ENCODE data around the gene MLLT3.

The MLLT3 gene

GRCh38 chr9:20319641-20320337 is 302.5 kb downstream of the MLLT3 start:
- TF ChIP-seq CTCF (IDR thresholded peaks at IDR 0.05; ENCODE audit: low read depth, low read length), result no peak
- H3K4me3 ChIP-seq (ENCODE audit: low read depth, low read length), result no peak overlapping the region
- no peaks in the 10 kb centered on the region for H3K9me3 ChIP-seq (ENCODE audit: severe bottlenecking)
- H3K27ac ChIP-seq, result no peak overlapping the region
- no peak for DNase-seq
- H3K27me3 ChIP-seq (ENCODE audit: insufficient read depth, low read depth, severe bottlenecking), result no peaks in the 10 kb centered on the region
- H3K36me3 ChIP-seq, result no peaks in the 10 kb centered on the region

GRCh38 chr9:20319241-20319640 is 303.1 kb downstream of the MLLT3 start:
- Histone ChIP-seq H3K9me3 (ENCODE audit: severe bottlenecking) (no peaks in the 10 kb centered on the region), H3K36me3 (no peaks in the 10 kb centered on the region), H3K27ac (no peak overlapping the region), H3K27me3 (ENCODE audit: insufficient read depth, low read depth, severe bottlenecking) (no peaks in the 10 kb centered on the region), H3K4me3 (ENCODE audit: low read depth, low read length) (no peak overlapping the region)
- DNase-seq, result no peak
- no peak for TF ChIP-seq CTCF (IDR thresholded peaks at IDR 0.05; ENCODE audit: low read depth, low read length)

- TF ChIP-seq CTCF (IDR thresholded peaks at IDR 0.05; ENCODE audit: low read depth, low read length), result no peak
- no peak for DNase-seq
These were observed 304.6 kb downstream of the MLLT3 start for GRCh38 chr9:20317701-20318100.

GRCh38 chr9:20316372-20316771 is 305.9 kb downstream of the MLLT3 start:
- TF ChIP-seq CTCF (IDR thresholded peaks at IDR 0.05; ENCODE audit: low read depth, low read length), result no peak
- no peak for DNase-seq
- Histone ChIP-seq H3K27me3 (ENCODE audit: insufficient read depth, low read depth, severe bottlenecking) (no peaks in the 10 kb centered on the region), H3K36me3 (no peaks in the 10 kb centered on the region), H3K27ac (no peak overlapping the region), H3K4me3 (ENCODE audit: low read depth, low read length) (no peak overlapping the region), H3K9me3 (ENCODE audit: severe bottlenecking) (no peaks in the 10 kb centered on the region)

More at GRCh38 chr9:20317701-20318100, 304.6 kb downstream of the MLLT3 start:
- Histone ChIP-seq H3K27me3 (ENCODE audit: insufficient read depth, low read depth, severe bottlenecking) (no peaks in the 10 kb centered on the region), H3K9me3 (ENCODE audit: severe bottlenecking) (no peaks in the 10 kb centered on the region), H3K27ac (no peak overlapping the region), H3K4me3 (ENCODE audit: low read depth, low read length) (no peak overlapping the region), H3K36me3 (no peaks in the 10 kb centered on the region)

- H3K27ac ChIP-seq, result no peak overlapping the region
- H3K27me3 ChIP-seq (ENCODE audit: insufficient read depth, low read depth, severe bottlenecking), result no peaks in the 10 kb centered on the region
- H3K9me3 ChIP-seq (ENCODE audit: severe bottlenecking), result no peaks in the 10 kb centered on the region
- DNase-seq, result no peak
- no peaks in the 10 kb centered on the region for H3K36me3 ChIP-seq
- H3K4me3 ChIP-seq (ENCODE audit: low read depth, low read length), result no peak overlapping the region
- no peak for TF ChIP-seq CTCF (IDR thresholded peaks at IDR 0.05; ENCODE audit: low read depth, low read length)
These were observed 306.6 kb downstream of the MLLT3 start for GRCh38 chr9:20315677-20316076.

- no peaks in the 10 kb centered on the region for H3K9me3 ChIP-seq (ENCODE audit: severe bottlenecking)
- no peak for TF ChIP-seq CTCF (IDR thresholded peaks at IDR 0.05; ENCODE audit: low read depth, low read length)
- H3K36me3 ChIP-seq, result no peaks in the 10 kb centered on the region
- H3K4me3 ChIP-seq (ENCODE audit: low read depth, low read length), result no peak overlapping the region
- no peak for DNase-seq
- no peak overlapping the region for H3K27ac ChIP-seq
- H3K27me3 ChIP-seq (ENCODE audit: insufficient read depth, low read depth, severe bottlenecking), result no peaks in the 10 kb centered on the region
These were observed 307.3 kb downstream of the MLLT3 start for GRCh38 chr9:20314981-20315380.

Measured in WERI-Rb-1 (cell line).